ENCODE results near the gene NEK4. TPM values are rescaled to one million over a fixed set of nuclear protein-coding genes. Genes with fewer than 3 reads are reported as not detected.

NEK4 gene
- total and polyA plus RNA-seq, 2 of the 13 experiments (the other 11 are each of a cell fraction or from before 2014, with no cell fraction given), result 16.5 to 38.0 TPM

- no peak for TF ChIP-seq CEBPB (IDR thresholded peaks at IDR 0.05; ENCODE audit: borderline replicate concordance, low read depth, low read length)
- no peak for TF ChIP-seq ZNF512 (CRISPR knock-in tag; IDR thresholded peaks at IDR 0.05)
- TF ChIP-seq ZNF788 (CRISPR knock-in tag; IDR thresholded peaks at IDR 0.05; ENCODE audit: borderline replicate concordance), result peak; percentile 77; the same call in 1 of the 2 replicates
- peak; percentile 71 for TF ChIP-seq ZMYM4 (CRISPR knock-in tag; IDR thresholded peaks at IDR 0.05)
- peak; percentile 38; the same call in 1 of the 2 replicates for TF ChIP-seq ZNF782 (CRISPR knock-in tag; IDR thresholded peaks at IDR 0.05; ENCODE audit: borderline replicate concordance)
- no peak for TF ChIP-seq ZNF562 (CRISPR knock-in tag; IDR thresholded peaks at IDR 0.05; ENCODE audit: borderline replicate concordance)
- TF ChIP-seq ZNF275 (CRISPR knock-in tag; IDR thresholded peaks at IDR 0.05; ENCODE audit: borderline replicate concordance), result peak; percentile 50; the same call in 1 of the 2 replicates
- TF ChIP-seq CREM (IDR thresholded peaks at IDR 0.05), result peak; percentile 75; the same call in 1 of the 2 replicates
- no peak for TF ChIP-seq CREM (CRISPR knock-in tag; IDR thresholded peaks at IDR 0.05)
- peak; percentile 52; the same call in 1 of the 2 replicates for TF ChIP-seq ZNF160 (CRISPR knock-in tag; IDR thresholded peaks at IDR 0.05)
- TF ChIP-seq DMAP1 (CRISPR knock-in tag; IDR thresholded peaks at IDR 0.05), result peak; percentile 95
- no peak for TF ChIP-seq ZNF75D (CRISPR knock-in tag; IDR thresholded peaks at IDR 0.05; ENCODE audit: borderline replicate concordance)
- TF ChIP-seq ZNF431 (CRISPR knock-in tag; IDR thresholded peaks at IDR 0.05; ENCODE audit: borderline replicate concordance, low read depth), result peak; percentile 47
- TF ChIP-seq FOSL2 (CRISPR knock-in tag; IDR thresholded peaks at IDR 0.05), result peak; percentile 42; the same call in 1 of the 2 replicates
- TF ChIP-seq ZNF607 (CRISPR knock-in tag; IDR thresholded peaks at IDR 0.05; ENCODE audit: borderline replicate concordance), result peak; percentile 33; the same call in 1 of the 2 replicates
- TF ChIP-seq KDM5A (IDR thresholded peaks at IDR 0.05; ENCODE audit: borderline replicate concordance, low read length), result no peak
- 0 out of 2 replicates have a peak, but pooled peaks have one; percentile 16 for TF ChIP-seq POGZ (CRISPR knock-in tag; IDR thresholded peaks at IDR 0.05)
- TF ChIP-seq ZNF761 (CRISPR knock-in tag; conservative IDR thresholded peaks at IDR 0.05), result 0 out of 2 replicates have a peak, but pooled peaks have one; percentile 39
- peak; percentile 89 for TF ChIP-seq ZNF264 (CRISPR knock-in tag; IDR thresholded peaks at IDR 0.05)
- no peak for TF ChIP-seq RBM39 (IDR thresholded peaks at IDR 0.05; ENCODE audit: low read depth, low read length, poor library complexity, severe bottlenecking)
- TF ChIP-seq ATF1 (CRISPR knock-in tag; IDR thresholded peaks at IDR 0.05), result no peak
- peak; percentile 66 for TF ChIP-seq THAP11 (CRISPR knock-in tag; IDR thresholded peaks at IDR 0.05)
- TF ChIP-seq ZNF510 (CRISPR knock-in tag; IDR thresholded peaks at IDR 0.05; ENCODE audit: low read depth), result no peak
- no peak for TF ChIP-seq CHCHD3 (CRISPR knock-in tag; IDR thresholded peaks at IDR 0.05)
- TF ChIP-seq TAF15 (IDR thresholded peaks at IDR 0.05; ENCODE audit: low read depth, low read length, poor library complexity, severe bottlenecking), result no peak
- TF ChIP-seq CEBPG (CRISPR knock-in tag; IDR thresholded peaks at IDR 0.05), result peak; percentile 28
- TF ChIP-seq ZNF362 (CRISPR knock-in tag; IDR thresholded peaks at IDR 0.05; ENCODE audit: borderline replicate concordance), result peak; percentile 84; the same call in 1 of the 2 replicates
These were observed 65.9 kb downstream of the NEK4 start (continued) for GRCh38 chr3:52704611-52705437.

Data from HepG2 (cell line).